GM12864 (cell line): Measurements from ENCODE around the gene FGA.

ENCODE experiments used
- DNase-seq: peaks from one replicate; pipeline ENCODE4 v3.0.0-alpha.2; 2011; ENCODE audit warnings: low read depth
- H3K4me3 ChIP-seq: 2 replicates; pipeline ENCODE4 v1.5.1; 2011; ENCODE audit warnings: mild to moderate bottlenecking, low read depth, low read length, control low read depth
- CTCF ChIP-seq: IDR thresholded peaks from 2 replicates; pipeline ENCODE4 v1.5.1; 2011; ENCODE audit warnings: low read depth, mild to moderate bottlenecking, moderate library complexity, low read length, control low read depth, inconsistent platforms; ENCODE audit errors: missing control alignments

The FGA gene

GRCh38 chr4:154569028-154569427 lies 21.5 kb downstream of the FGA start:
- H3K4me3 ChIP-seq = no peak overlapping the region
- no peak for DNase-seq
- no peak for TF ChIP-seq CTCF

- TF ChIP-seq CTCF = no peak
- H3K4me3 ChIP-seq = no peak overlapping the region
- no peak for DNase-seq
These were observed 23.8 kb downstream of the FGA start for GRCh38 chr4:154566639-154567204.

- no peak overlapping the region for H3K4me3 ChIP-seq
- no peak for DNase-seq
- no peak for TF ChIP-seq CTCF
These were observed 24.8 kb downstream of the FGA start for GRCh38 chr4:154565704-154566103.

- no peak for DNase-seq
- H3K4me3 ChIP-seq = no peak overlapping the region
- no peak for TF ChIP-seq CTCF
These were observed 26.2 kb downstream of the FGA start for GRCh38 chr4:154564311-154564710.

GRCh38 chr4:154562697-154563254 lies 27.8 kb downstream of the FGA start, which contains the start of gene FGB:
Gene FGB, plus strand, starts transcription at chr4:154563011. Its CDS starts 8 bp downstream, at chr4:154563019.
- no peak for DNase-seq
- no peak for TF ChIP-seq CTCF
- H3K4me3 ChIP-seq = no peak within 1 kb of the TSS

GRCh38 chr4:154560824-154561231 lies 29.7 kb downstream of the FGA start:
- TF ChIP-seq CTCF = no peak
- no peak overlapping the region for H3K4me3 ChIP-seq
- no peak for DNase-seq

- TF ChIP-seq CTCF = no peak
- no peak for DNase-seq
- no peak overlapping the region for H3K4me3 ChIP-seq
These were observed 30.1 kb downstream of the FGA start for GRCh38 chr4:154560419-154560801.
